HG03571 (cell line): ENCODE data around the gene STPG1.

ENCODE experiments used
- ATAC-seq: cut with Tn5 transposase; IDR thresholded peaks from one replicate; pipeline ENCODE4 v1.9.1; 2021; ENCODE audit not compliant: unreplicated experiment

The STPG1 gene

GRCh38 chr1:24426744-24427544, 13.4 kb upstream of the STPG1 start:
- ATAC-seq = no peak

DNA sequence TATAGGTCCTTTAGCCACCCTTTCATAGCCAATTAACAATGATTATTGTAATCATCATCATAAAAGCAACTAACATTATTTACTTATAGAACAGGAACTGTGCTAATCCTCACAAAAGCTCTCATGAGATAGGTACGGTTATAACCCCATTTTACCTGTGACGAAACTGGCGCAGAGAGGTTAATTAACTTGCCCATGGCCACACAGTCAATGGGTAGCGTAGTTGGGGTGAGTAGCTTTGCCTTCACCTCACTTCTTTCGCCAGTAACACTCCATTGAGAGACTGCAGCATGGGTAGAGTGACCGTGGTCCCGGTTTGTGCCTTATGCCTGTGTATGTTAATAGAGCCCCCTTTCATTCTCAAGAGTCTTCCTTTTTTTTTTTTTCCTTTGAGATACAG, 12.3 kb upstream of the STPG1 start:
- ATAC-seq = no peak

DNA sequence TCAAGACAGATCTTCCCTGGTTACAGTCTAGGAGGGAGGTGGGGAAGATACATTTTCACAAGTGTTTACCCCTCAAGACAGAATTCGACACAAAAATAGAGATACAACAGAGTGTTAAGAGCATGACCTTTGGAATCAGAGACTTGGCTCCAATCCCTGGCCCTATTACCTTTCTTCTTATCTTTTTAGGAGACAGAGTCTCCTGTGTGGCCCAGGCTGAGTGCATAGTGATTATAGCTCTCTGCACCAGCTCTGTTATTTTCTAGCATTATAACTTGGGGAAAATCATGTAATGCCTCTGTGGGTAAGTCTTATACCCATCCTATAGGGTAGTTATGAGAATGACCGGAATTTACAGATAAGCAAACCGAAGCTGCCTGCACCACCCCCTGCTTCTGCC, 11.9 kb upstream of the STPG1 start:
- no peak for ATAC-seq

GRCh38 chr1:24424990-24425389, 11.4 kb upstream of the STPG1 start:
- no peak for ATAC-seq

GRCh38 chr1:24424207-24424606, 10.6 kb upstream of the STPG1 start:
- no peak for ATAC-seq

DNA sequence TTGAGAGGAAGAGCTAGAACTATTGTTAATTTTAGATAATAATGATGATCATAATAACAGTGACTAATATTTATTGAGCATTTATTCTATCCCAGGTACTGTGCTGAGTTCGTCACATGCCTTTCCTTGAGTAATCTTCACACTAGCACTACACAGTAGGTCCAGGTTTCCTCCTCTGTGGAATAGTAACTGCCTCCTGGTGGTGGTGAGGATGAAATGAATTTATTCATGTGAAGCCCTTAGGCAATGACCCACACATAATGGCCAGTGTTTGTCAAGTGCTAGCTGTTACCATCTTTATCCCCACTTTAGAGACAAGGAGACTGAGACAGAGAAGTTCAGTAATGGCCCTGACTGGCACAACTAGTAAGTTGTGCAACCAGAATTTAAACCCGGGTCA, 7.9 kb upstream of the STPG1 start:
- ATAC-seq = no peak

DNA sequence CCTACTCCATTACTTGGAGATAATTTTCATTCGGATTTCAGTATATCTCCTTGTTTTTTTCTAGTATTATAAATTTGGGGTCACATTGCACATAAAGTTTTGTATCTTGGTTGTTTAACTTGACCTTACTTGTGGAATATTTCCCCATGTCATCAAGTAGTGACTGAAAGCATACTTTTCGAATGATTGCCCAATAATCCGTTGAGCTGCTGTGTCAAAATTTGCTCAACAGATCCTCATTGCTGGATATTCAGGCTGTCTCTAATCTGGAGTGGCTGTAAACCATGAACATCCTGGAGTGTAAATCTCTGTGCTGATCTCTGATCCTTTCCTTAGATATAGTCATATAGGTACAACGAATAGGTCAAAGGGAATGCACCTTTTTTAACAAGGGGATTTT, 7.0 kb upstream of the STPG1 start:
- ATAC-seq = no peak

GRCh38 chr1:24418898-24419628, 5.5 kb upstream of the STPG1 start:
- ATAC-seq = no peak

- ATAC-seq = no peak
These were observed 4.1 kb upstream of the STPG1 start for GRCh38 chr1:24417681-24418080.

DNA sequence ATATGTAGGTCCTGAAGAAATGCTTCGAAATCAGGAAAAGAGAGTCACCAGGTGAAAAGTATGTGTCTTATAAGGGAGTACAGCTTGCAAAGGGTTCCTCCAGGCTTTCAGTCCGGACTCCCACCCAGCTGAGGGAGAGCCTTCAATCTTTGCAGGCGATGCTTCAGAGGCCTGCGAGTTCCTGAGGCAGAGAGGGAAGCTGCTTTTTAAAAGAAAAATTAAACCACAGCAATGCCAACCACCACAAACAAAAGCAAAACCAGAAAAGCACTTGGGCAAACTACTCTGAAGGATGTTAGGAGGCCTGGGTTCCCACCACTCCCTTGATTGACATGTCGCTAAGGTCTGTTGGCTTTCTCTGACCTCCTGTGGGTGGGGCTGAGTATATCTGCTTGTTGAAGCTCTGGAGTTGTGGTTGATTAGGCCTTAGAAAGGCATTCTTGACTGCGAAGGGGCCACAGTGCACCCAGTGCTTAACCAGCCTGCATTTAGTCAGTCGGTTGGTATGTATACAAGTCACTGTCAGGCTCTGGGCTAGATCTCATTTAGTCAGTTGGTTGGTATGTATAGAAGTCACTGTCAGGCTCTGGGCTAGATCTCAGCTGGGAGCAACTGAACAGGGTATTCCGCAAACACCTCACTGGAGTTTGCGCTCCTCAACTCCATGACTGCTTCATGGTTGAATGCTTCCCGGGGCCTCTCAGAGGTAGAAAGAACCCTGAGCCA, 3.2 kb upstream of the STPG1 start:
- no peak for ATAC-seq

- ATAC-seq = peak; percentile 10
These were observed 2.5 kb upstream of the STPG1 start for GRCh38 chr1:24415910-24416665.

GRCh38 chr1:24415334-24415909, 1.8 kb upstream of the STPG1 start, which contains the start of gene NIPAL3:
Gene NIPAL3, plus strand, starts transcription at chr1:24415802. Its CDS starts 3,746 bp downstream, at chr1:24419548.
- peak; percentile 93 for ATAC-seq

GRCh38 chr1:24414775-24415333, 1.3 kb upstream of the STPG1 start:
- no peak for ATAC-seq

DNA sequence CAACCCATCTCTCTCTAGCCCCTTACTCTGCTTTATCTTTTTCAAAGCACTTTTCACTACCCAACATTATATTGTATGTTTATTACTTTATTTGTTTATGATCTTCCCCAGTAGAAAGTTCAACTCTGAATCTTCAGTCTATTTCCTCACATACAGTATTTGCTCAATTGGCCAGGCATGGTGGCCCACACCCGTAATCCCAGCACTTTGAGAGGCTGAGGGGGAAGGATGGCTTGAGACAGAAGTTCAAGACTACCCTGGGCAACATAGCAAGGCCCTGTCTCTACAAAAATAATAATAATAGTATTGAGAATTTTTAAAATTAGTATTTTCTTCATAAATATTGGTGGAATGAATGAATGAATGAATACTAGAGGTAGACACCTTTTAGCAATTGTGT, 1.2 kb downstream of the STPG1 start:
- no peak for ATAC-seq

DNA sequence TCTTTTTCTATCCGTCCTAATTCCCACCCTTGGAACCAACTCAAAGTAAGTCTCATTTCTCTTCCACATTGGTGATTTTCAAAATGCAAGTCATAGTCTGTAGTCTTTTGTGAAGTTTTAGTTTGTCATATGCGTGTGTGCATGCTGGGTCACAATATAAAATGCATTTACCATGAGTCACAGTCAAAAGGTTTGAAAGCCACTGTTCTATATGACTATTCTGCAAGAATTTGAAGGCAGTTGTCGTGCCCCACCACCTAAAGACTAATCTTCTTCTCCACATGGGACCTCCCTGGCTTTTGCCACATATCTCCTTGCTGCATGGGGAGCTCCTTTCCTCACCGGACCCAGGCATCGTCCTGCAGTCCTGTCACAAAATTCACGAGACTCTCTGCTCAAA, 1.6 kb downstream of the STPG1 start:
- no peak for ATAC-seq

DNA sequence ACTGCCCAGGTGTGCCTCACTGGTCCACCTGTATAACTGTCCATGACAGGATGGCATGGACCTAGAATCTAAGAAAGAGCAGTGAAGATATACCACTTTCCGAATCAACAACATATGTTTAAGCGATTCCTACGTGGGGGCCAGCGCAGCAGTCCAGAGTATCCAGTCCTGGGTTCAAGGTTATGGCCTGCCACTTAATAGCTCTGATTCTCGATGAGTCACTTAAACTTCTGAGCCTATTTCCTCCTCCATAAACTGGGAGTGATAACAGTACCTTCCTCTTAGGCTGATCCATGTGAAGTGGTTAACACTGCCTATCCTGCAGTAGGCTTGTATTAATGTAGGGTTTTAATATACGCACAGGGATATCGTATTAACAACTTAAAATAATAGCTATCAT, 2.8 kb downstream of the STPG1 start:
- no peak for ATAC-seq

- no peak for ATAC-seq
These were observed 4.0 kb downstream of the STPG1 start for GRCh38 chr1:24409535-24409934.

- no peak for ATAC-seq
These were observed 6.8 kb downstream of the STPG1 start for GRCh38 chr1:24406788-24407187.

DNA sequence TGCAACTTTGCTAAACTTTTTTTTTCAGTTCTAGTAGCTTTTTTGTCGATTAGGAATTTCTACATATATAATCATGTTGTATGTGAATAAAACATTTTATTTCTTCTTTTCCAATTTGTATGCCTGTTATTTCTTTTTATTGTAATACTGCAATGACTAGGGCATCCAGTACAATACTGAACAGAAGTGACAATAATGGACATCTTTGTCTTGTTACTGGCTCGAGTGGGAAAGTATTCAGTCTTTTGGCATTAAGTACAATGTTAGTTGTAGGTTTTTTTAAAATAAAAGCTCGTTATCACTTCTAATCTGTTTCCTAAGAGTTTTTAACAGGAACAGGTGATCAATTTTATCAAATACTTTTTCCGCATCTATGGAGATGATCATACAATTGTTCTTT, 9.8 kb downstream of the STPG1 start:
- no peak for ATAC-seq

DNA sequence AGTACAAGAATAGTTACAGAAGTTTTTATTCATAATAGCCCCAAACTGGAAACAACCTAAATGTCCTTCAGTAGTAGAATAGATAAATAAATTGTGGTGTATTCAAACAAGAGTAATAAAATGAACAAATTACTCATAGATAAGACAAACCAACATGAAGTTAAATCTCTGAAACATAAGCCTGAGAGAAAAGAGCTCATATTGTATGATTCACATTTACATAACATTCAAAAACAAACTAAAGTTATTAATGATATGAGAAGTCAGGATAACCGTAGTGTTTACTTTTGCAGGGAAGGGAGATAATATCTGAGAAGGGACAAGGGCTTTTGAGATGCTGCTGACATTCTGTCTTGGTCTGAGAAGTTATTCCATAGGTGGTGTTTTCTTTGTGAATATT, 13.5 kb downstream of the STPG1 start:
- ATAC-seq = no peak
